Loucy (cell line): ENCODE data around the gene PLXNB2.
A peak's percentile ranks its signal among the peaks of the same experiment; 100 is the strongest.

ENCODE experiments used
- H2AFZ ChIP-seq: fragments of 200-600 bp; sonication (generic); 2 replicates; pipeline ENCODE4 v1.6.0; 2016; ENCODE audit warnings: antibody characterized with exemption, mild to moderate bottlenecking, low read length, moderate library complexity
- H3F3A ChIP-seq: fragments of 200-600 bp; 2 replicates; pipeline ENCODE4 v1.6.0; 2016; ENCODE audit warnings: antibody characterized with exemption, low read depth, mild to moderate bottlenecking
- H3K27me3 ChIP-seq: fragments of 200-600 bp; sonication (generic); 2 replicates; pipeline ENCODE4 v1.6.1; 2014; ENCODE audit warnings: low read length, mild to moderate bottlenecking; ENCODE audit not compliant: insufficient read depth, poor library complexity, severe bottlenecking
- H3K36me3 ChIP-seq: fragments of 200-600 bp; sonication (generic); 2 replicates; pipeline ENCODE4 v1.6.1; 2016; ENCODE audit warnings: low read length; ENCODE audit not compliant: insufficient read depth
- H3K4me1 ChIP-seq: fragments of 200-600 bp; sonication (generic); 2 replicates; pipeline ENCODE4 v1.5.1; 2014; ENCODE audit warnings: low read length, mild to moderate bottlenecking; ENCODE audit not compliant: insufficient read depth, poor library complexity, severe bottlenecking
- H3K4me2 ChIP-seq: fragments of 200-600 bp; sonication (generic); 2 replicates; pipeline ENCODE4 v1.6.0; 2014; ENCODE audit warnings: antibody characterized with exemption, low read length, low read depth, mild to moderate bottlenecking; ENCODE audit not compliant: poor library complexity, severe bottlenecking
- H3K4me3 ChIP-seq: fragments of 200-600 bp; sonication (generic); 2 replicates; pipeline ENCODE4 v1.5.1; 2014; ENCODE audit warnings: low read length, mild to moderate bottlenecking, mixed read lengths; ENCODE audit not compliant: poor library complexity, severe bottlenecking
- H3K79me2 ChIP-seq: fragments of 200-600 bp; sonication (generic); 2 replicates; pipeline ENCODE4 v1.6.1; 2014; ENCODE audit warnings: low read length; ENCODE audit not compliant: insufficient read depth
- H3K9ac ChIP-seq: fragments of 200-600 bp; sonication (generic); 2 replicates; pipeline ENCODE4 v1.6.0; 2014; ENCODE audit warnings: mild to moderate bottlenecking, low read depth, low read length, moderate library complexity; ENCODE audit not compliant: poor library complexity, severe bottlenecking
- H3K9me2 ChIP-seq: fragments of 200-600 bp; sonication (generic); replicated peaks from 2 replicates; pipeline ENCODE4 v1.6.1; 2016; ENCODE audit warnings: low read depth, low read length, mixed read lengths
- H3K9me3 ChIP-seq: fragments of 200-600 bp; sonication (generic); 2 replicates; pipeline ENCODE4 v1.6.1; 2014; ENCODE audit warnings: mild to moderate bottlenecking, antibody characterized with exemption, low read length, low read depth; ENCODE audit not compliant: insufficient read depth
- H4K20me1 ChIP-seq: fragments of 200-600 bp; sonication (generic); 2 replicates; pipeline ENCODE4 v1.6.0; 2014; ENCODE audit warnings: antibody characterized with exemption, low read length, mild to moderate bottlenecking; ENCODE audit not compliant: insufficient read depth, poor library complexity, severe bottlenecking
- CTCF ChIP-seq: fragments of 200-600 bp; sonication (generic); conservative IDR thresholded peaks from 2 replicates; pipeline ENCODE4 v1.5.1; 2014; ENCODE audit warnings: mild to moderate bottlenecking, antibody characterized with exemption, low read length
- EZH2phosphoT487 ChIP-seq: fragments of 200-600 bp; IDR thresholded peaks from 2 replicates; pipeline ENCODE4 v1.6.1; 2018; ENCODE audit warnings: antibody characterized with exemption, mild to moderate bottlenecking, moderate library complexity, borderline replicate concordance

Gene PLXNB2

GRCh38 chr22:50343541-50343935 lies 36.1 kb upstream of the PLXNB2 start:
- H4K20me1 ChIP-seq: peaks cover 18% of the 10 kb centered on the region
- peak overlapping the region; percentile 88 for H3K9ac ChIP-seq
- no peaks in the 10 kb centered on the region for H3K27me3 ChIP-seq
- H3K4me3 ChIP-seq: peak overlapping the region; percentile 76
- peaks cover 7% of the 10 kb centered on the region; the same call in 1 of the 2 replicates for H3F3A ChIP-seq
- H3K9me3 ChIP-seq: no peaks in the 10 kb centered on the region
- peaks cover 24% of the 10 kb centered on the region for H3K79me2 ChIP-seq
- no peaks in the 10 kb centered on the region for H3K9me2 ChIP-seq
- no peak for TF ChIP-seq EZH2phosphoT487
- no peak for TF ChIP-seq CTCF
- peak overlapping the region; percentile 65; the same call in 1 of the 2 replicates for H2AFZ ChIP-seq
- H3K36me3 ChIP-seq: no peaks in the 10 kb centered on the region
- peaks cover 25% of the 10 kb centered on the region for H3K4me1 ChIP-seq
- peak overlapping the region; percentile 51 for H3K4me2 ChIP-seq

- Histone ChIP-seq H3K4me1 (peaks cover 21% of the 10 kb centered on the region), H3K79me2 (peaks cover 21% of the 10 kb centered on the region), H3K36me3 (no peaks in the 10 kb centered on the region), H3K4me3 (peak within 1 kb of the TSS; percentile 76), H3K27me3 (no peaks in the 10 kb centered on the region), H4K20me1 (peaks cover 15% of the 10 kb centered on the region), H3F3A (peaks cover 7% of the 10 kb centered on the region; the same call in 1 of the 2 replicates), H3K4me2 (peak within 1 kb of the TSS; percentile 91), H3K9me3 (no peaks in the 10 kb centered on the region), H3K9ac (peak within 1 kb of the TSS; percentile 88), H3K9me2 (no peaks in the 10 kb centered on the region), H2AFZ (peak within 1 kb of the TSS; percentile 88)
- TF ChIP-seq CTCF: peak; percentile 9; the same call in 1 of the 2 replicates
- no peak for TF ChIP-seq EZH2phosphoT487
These were observed 35.5 kb upstream of the PLXNB2 start, which contains the start of gene PPP6R2 for GRCh38 chr22:50342651-50343540. PPP6R2 (plus strand) TSS chr22:50343327; CDS start chr22:50393909, 50,582 bp downstream.

GRCh38 chr22:50341977-50342650 lies 34.7 kb upstream of the PLXNB2 start:
- H3K9me3 ChIP-seq: no peaks in the 10 kb centered on the region
- no peaks in the 10 kb centered on the region for H3K27me3 ChIP-seq
- H3K9ac ChIP-seq: peak overlapping the region; percentile 88
- H4K20me1 ChIP-seq: peaks cover 12% of the 10 kb centered on the region
- H2AFZ ChIP-seq: peak overlapping the region; percentile 88
- TF ChIP-seq EZH2phosphoT487: no peak
- peak; percentile 92 for TF ChIP-seq CTCF
- peaks cover 16% of the 10 kb centered on the region for H3K79me2 ChIP-seq
- no peaks in the 10 kb centered on the region for H3K36me3 ChIP-seq
- peaks cover 13% of the 10 kb centered on the region for H3K4me1 ChIP-seq
- peak overlapping the region; percentile 76 for H3K4me3 ChIP-seq
- H3F3A ChIP-seq: peaks cover 7% of the 10 kb centered on the region; the same call in 1 of the 2 replicates
- no peaks in the 10 kb centered on the region for H3K9me2 ChIP-seq
- peak overlapping the region; percentile 91 for H3K4me2 ChIP-seq
